Left lung (tissue), 10 donors: ENCODE results near the gene FAM107B. TPM values are rescaled to one million over a fixed set of nuclear protein-coding genes. Genes with fewer than 3 reads are reported as not detected.
"Not testable (repeated sequence)": the region's sequence is repeated elsewhere in the genome, so short reads cannot be mapped to it uniquely, and the experiment has no call there.

Experiments
- ATAC-seq: fragments of 200-7000 bp; cut with Tn5 transposase; one replicate; pipeline ENCODE4 v1.9.1; 2020; ENCODE audit warnings: moderate library complexity
- DNase-seq, 4 donors: peaks; one replicate each; pipeline ENCODE4 v3.0.0-alpha.2; 2013 to 2020
- H3K27ac ChIP-seq, 2 donors: fragments of 200-600 bp; sonication (generic) in 1 of 2; one replicate each; pipeline versions ENCODE4 v1.5.0 to v1.8.0; 2020 to 2021
- H3K27me3 ChIP-seq, 2 donors: fragments of 200-600 bp; sonication (generic) in 1 of 2; one replicate each; pipeline versions ENCODE4 v1.5.0 to v1.8.0; 2020 to 2021
- H3K36me3 ChIP-seq, 2 donors: fragments of 200-600 bp; sonication (generic) in 1 of 2; one replicate each; pipeline versions ENCODE4 v1.5.0 to v1.8.0; 2020 to 2021
- H3K4me1 ChIP-seq, 2 donors: fragments of 200-600 bp; one replicate each; pipeline ENCODE4 v1.8.0; 2021
- H3K4me3 ChIP-seq, 2 donors: fragments of 200-600 bp; sonication (generic) in 1 of 2; one replicate each; pipeline versions ENCODE4 v1.5.0 to v1.8.0; 2020 to 2021; ENCODE audit warnings: mild to moderate bottlenecking in 1 of 2
- H3K9me3 ChIP-seq, 2 donors: fragments of 200-600 bp; sonication (generic) in 1 of 2; one replicate each; pipeline versions ENCODE4 v1.5.0 to v1.8.0; 2020 to 2021
- intact Hi-C, 2 donors: fragments of 100-400 bp; cut with DNase I; formaldehyde crosslinking; loops; one replicate each; pipeline versions ENCODE4 v1.11.2 to v1.14.2; 2022
- polyA plus RNA-seq, 6 donors: library from polyadenylated mRNA; unstranded; fragments of 120-200 nt; gene quantifications; one replicate each; pipeline ENCODE4 v1.2.1, GENCODE V29; 2013; ENCODE audit not compliant: insufficient read length in 6 of 6
- total RNA-seq, 2 donors: library from RNA; stranded (reverse); fragmentation: NEBNext Ultra II Directional; extraction: Animal tissue kit (Norgen Biotek cat#: 25700); gene quantifications; one replicate each; pipeline ENCODE4 v1.2.1, GENCODE V29; 2021
- TF ChIP-seq, protein P1 (sequence below), 2 donors: fragments of 200-600 bp; sonication (generic) in 1 of 2; IDR thresholded peaks; one replicate each; pipeline versions ENCODE4 v1.5.0 to v1.8.0; 2021; ENCODE audit warnings: antibody characterized with exemption in 2 of 2
- donor health status: DM: no; HTN: yes; CAD: no.
- donor health status: DM: no; HTN: no; CAD: no.

Gene FAM107B
- total and polyA plus RNA-seq, 8 donors: 66.2 to 93.6 (median 83.0) TPM

DNA sequence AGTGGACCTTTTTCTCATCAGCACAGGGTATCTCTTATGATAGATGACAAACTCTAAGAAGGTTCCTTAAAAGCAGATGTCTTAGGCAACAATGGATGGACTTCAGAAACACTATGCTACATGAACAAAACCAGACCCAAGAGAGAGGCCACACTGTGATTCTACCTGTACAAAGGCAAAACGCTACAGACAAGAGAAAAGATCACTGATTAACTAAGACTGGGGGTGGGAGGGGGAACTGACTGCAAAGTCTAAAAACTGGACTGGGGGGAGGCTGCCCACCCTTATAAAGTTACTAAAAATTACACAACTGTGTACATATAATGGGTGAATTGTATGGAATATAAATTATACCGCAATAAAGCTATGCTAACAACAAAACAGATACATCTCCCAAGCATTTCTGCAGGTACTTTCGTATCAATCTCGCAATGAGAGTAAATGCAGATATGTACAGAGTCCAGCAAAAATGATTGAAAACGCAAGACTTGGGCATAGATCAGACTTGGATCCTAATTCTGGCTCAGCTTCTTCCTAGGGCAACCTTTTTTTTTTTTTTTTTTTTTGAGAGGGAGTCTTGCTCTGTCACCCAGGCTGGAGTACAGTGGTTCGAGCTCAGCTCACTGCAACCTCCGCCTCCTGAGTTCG, 179.7 kb downstream of the FAM107B start:
- ATAC-seq (no peak), DNase-seq (no peak)
- intact Hi-C loops: no loop called here
- TF ChIP-seq, protein P1, sequence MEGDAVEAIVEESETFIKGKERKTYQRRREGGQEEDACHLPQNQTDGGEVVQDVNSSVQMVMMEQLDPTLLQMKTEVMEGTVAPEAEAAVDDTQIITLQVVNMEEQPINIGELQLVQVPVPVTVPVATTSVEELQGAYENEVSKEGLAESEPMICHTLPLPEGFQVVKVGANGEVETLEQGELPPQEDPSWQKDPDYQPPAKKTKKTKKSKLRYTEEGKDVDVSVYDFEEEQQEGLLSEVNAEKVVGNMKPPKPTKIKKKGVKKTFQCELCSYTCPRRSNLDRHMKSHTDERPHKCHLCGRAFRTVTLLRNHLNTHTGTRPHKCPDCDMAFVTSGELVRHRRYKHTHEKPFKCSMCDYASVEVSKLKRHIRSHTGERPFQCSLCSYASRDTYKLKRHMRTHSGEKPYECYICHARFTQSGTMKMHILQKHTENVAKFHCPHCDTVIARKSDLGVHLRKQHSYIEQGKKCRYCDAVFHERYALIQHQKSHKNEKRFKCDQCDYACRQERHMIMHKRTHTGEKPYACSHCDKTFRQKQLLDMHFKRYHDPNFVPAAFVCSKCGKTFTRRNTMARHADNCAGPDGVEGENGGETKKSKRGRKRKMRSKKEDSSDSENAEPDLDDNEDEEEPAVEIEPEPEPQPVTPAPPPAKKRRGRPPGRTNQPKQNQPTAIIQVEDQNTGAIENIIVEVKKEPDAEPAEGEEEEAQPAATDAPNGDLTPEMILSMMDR (IDR thresholded peaks at IDR 0.05): no peak
- H3K9me3 ChIP-seq: no peaks in the 10 kb centered on the region
- H3K36me3 ChIP-seq: peaks cover 0 to 56% of the 10 kb centered on the region in 2 donors
- peaks cover 0 to 7% of the 10 kb centered on the region in 2 donors for H3K4me1 ChIP-seq
- no peaks in the 10 kb centered on the region for H3K27me3 ChIP-seq
- no peak overlapping the region for H3K4me3 ChIP-seq
- H3K27ac ChIP-seq: no peak overlapping the region

DNA sequence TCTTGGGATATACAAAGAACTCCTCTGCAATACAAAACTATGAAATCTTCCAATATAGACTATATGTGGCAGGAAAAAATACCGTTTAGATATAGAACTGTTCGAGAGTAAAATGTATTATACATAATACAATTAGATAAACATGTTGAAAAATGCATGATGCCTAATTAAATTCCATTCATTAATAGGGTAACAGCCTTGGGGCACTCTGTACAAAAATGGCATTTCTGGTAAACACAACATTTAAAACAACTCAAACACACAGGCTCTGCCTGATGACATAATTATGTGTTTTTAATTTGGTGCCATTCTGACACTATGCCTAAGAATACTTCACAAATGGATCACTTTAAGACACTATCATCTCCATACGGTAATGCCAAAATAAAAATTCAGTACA, 180.9 kb downstream of the FAM107B start:
- Histone ChIP-seq H3K9me3 (no peaks in the 10 kb centered on the region), H3K4me3 (no peak overlapping the region), H3K27ac (no peak overlapping the region), H3K27me3 (no peaks in the 10 kb centered on the region), H3K36me3 (peaks cover 0 to 46% of the 10 kb centered on the region in 2 donors), H3K4me1 (peaks cover 0 to 13% of the 10 kb centered on the region in 2 donors)
- intact Hi-C loops: no loop called here
- ATAC-seq (no peak), DNase-seq (no peak)
- TF ChIP-seq, protein P1 (IDR thresholded peaks at IDR 0.05): no peak

- no peak for DNase-seq
- H3K27ac ChIP-seq: peak overlapping the region in 1 of 2 donors; percentile 18
- H3K4me3 ChIP-seq: no peak overlapping the region
- no peaks in the 10 kb centered on the region for H3K27me3 ChIP-seq
- H3K9me3 ChIP-seq: no peaks in the 10 kb centered on the region
- TF ChIP-seq, protein P1 (IDR thresholded peaks at IDR 0.05): no peak
- H3K4me1 ChIP-seq: peaks cover 5 to 19% of the 10 kb centered on the region in 2 donors
- intact Hi-C loops: no loop called here
- peaks cover 0 to 34% of the 10 kb centered on the region in 2 donors for H3K36me3 ChIP-seq
- no peak for ATAC-seq
Measured at GRCh38 chr10:14592566-14592965, 182.1 kb downstream of the FAM107B start.

DNA sequence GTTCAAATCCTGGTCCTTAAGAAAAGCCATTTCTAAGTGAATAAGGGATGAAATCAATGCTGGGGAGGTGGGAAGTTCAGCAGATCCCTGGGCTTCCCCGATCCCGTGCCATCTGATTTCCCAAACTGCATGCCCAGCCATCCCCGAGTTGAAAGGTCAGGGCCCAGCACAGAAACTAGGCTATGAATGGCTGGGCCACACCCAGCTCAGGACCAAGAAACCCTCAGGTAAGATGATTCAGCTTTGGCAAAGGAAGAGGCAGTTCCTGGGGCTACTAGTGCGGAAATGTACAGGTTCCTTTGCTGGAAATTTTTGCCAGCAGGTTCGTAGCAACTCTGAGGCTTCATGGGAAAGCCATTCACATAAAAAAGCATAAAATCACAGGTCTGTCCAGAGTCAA, 182.7 kb downstream of the FAM107B start:
- no peak for ATAC-seq
- Histone ChIP-seq H3K27me3 (no peaks in the 10 kb centered on the region), H3K4me1 (peaks cover 5 to 24% of the 10 kb centered on the region in 2 donors), H3K9me3 (no peaks in the 10 kb centered on the region), H3K36me3 (peaks cover 0 to 32% of the 10 kb centered on the region in 2 donors), H3K27ac (peak overlapping the region in 1 of 2 donors; percentile 18), H3K4me3 (no peak overlapping the region)
- intact Hi-C loops: no loop called here
- TF ChIP-seq, protein P1 (IDR thresholded peaks at IDR 0.05): no peak
- DNase-seq: no peak

- H3K27me3 ChIP-seq, H3K9me3 ChIP-seq, H3K4me3 ChIP-seq, intact Hi-C loops, ATAC-seq, DNase-seq: not testable (repeated sequence)
- Histone ChIP-seq H3K4me1 (peaks cover 9 to 50% of the 10 kb centered on the region in 2 donors), H3K36me3 (peaks cover 0 to 19% of the 10 kb centered on the region in 2 donors), H3K27ac (peak overlapping the region in 1 of 2 donors; percentile 78)
Measured at GRCh38 chr10:14588938-14589294, 185.8 kb downstream of the FAM107B start.
